ENCODE measurements around the gene ALDH4A1. TPM values are rescaled to one million over a fixed set of nuclear protein-coding genes. Genes with fewer than 3 reads are reported as not detected.

The ALDH4A1 gene
- total RNA-seq, 4 donors from 2014 or later = 22.2 to 96.8 (median 67.3) TPM

- no peak for TF ChIP-seq CTCF (IDR thresholded peaks at IDR 0.05)
- ATAC-seq (ENCODE audit: low FRiP score) (no peak), DNase-seq (ENCODE audit: low spot score) (no peak)
These were observed 45.9 kb upstream of the ALDH4A1 start for GRCh38 chr1:18948048-18948912.

GRCh38 chr1:18947570-18947969 lies 45.2 kb upstream of the ALDH4A1 start:
- DNase-seq (ENCODE audit: low spot score) = no peak
- no peak for TF ChIP-seq CTCF (IDR thresholded peaks at IDR 0.05)
- no peak for ATAC-seq (ENCODE audit: low FRiP score)

- DNase-seq (ENCODE audit: low spot score) (no peak), ATAC-seq (ENCODE audit: low FRiP score) (no peak)
- TF ChIP-seq CTCF (IDR thresholded peaks at IDR 0.05) = no peak
These were observed 44.4 kb upstream of the ALDH4A1 start for GRCh38 chr1:18946550-18947381.

- no peak for ATAC-seq (ENCODE audit: low FRiP score)
- DNase-seq (ENCODE audit: low spot score) = no peak
- no peak for TF ChIP-seq CTCF (IDR thresholded peaks at IDR 0.05)
These were observed 43.1 kb upstream of the ALDH4A1 start for GRCh38 chr1:18945401-18945849.

- no peak for TF ChIP-seq CTCF (IDR thresholded peaks at IDR 0.05)
- DNase-seq (ENCODE audit: low spot score) = no peak
These were observed 42.5 kb upstream of the ALDH4A1 start for GRCh38 chr1:18944810-18945209.

GRCh38 chr1:18943914-18944572 lies 41.7 kb upstream of the ALDH4A1 start:
- no peak for ATAC-seq (ENCODE audit: low FRiP score)
- no peak for DNase-seq (ENCODE audit: low spot score)
- TF ChIP-seq CTCF (IDR thresholded peaks at IDR 0.05) = no peak

More at GRCh38 chr1:18944810-18945209, 42.5 kb upstream of the ALDH4A1 start:
- no peak for ATAC-seq (ENCODE audit: low FRiP score)
